ENCODE results near the gene PRPF19. TPM values are rescaled to one million over a fixed set of nuclear protein-coding genes. Genes with fewer than 3 reads are reported as not detected.

Gene PRPF19
- total and polyA plus RNA-seq, 2 of the 13 experiments (the other 11 are each of a cell fraction or from before 2014, with no cell fraction given): 27.4 to 91.1 TPM

DNA sequence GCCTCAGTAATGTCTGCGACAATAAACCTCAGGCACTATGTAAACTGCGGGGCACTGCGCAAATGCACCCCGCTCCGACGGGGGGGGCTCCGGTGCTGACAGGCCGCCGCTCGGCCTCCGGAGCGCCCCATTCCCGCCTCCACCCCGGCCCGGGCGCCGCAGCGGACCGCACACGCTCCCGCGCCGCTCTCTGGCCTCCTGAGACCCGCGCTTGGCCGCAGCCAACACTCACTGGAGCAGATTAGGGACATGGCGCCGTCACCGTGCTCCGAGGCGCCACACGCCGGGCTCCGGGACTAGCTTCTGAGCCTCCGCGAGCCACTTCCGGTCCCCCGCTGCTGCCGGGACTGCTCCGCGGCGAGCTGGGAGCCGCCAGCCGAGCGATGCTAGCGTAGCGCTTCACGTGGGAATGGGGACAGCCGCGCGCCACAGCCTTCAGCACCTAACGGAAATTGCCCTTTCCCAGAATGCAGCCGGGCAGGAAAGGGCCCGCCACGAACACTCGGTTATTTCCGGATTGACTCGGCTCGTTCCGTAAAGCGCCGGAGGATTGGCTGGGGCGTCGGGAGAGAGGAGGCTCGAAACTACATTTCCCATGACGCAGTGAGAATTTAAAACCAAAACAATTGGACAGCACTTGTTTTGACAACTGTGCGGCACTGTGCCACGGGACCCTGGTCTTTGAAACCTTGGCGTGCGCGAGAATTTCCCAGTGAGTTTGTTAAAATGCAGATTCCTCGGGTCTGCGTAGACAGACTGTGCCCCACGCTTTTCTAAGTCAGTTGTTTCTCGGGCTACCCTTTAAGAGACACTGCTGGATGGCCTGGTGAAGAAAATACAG is at the start of gene PRPF19 (continued):
- TF ChIP-seq, protein P1, sequence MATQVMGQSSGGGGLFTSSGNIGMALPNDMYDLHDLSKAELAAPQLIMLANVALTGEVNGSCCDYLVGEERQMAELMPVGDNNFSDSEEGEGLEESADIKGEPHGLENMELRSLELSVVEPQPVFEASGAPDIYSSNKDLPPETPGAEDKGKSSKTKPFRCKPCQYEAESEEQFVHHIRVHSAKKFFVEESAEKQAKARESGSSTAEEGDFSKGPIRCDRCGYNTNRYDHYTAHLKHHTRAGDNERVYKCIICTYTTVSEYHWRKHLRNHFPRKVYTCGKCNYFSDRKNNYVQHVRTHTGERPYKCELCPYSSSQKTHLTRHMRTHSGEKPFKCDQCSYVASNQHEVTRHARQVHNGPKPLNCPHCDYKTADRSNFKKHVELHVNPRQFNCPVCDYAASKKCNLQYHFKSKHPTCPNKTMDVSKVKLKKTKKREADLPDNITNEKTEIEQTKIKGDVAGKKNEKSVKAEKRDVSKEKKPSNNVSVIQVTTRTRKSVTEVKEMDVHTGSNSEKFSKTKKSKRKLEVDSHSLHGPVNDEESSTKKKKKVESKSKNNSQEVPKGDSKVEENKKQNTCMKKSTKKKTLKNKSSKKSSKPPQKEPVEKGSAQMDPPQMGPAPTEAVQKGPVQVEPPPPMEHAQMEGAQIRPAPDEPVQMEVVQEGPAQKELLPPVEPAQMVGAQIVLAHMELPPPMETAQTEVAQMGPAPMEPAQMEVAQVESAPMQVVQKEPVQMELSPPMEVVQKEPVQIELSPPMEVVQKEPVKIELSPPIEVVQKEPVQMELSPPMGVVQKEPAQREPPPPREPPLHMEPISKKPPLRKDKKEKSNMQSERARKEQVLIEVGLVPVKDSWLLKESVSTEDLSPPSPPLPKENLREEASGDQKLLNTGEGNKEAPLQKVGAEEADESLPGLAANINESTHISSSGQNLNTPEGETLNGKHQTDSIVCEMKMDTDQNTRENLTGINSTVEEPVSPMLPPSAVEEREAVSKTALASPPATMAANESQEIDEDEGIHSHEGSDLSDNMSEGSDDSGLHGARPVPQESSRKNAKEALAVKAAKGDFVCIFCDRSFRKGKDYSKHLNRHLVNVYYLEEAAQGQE (IDR thresholded peaks at IDR 0.05; ENCODE audit: borderline replicate concordance in 1 of 2, low read depth in 1 of 2, low read length in 2 of 2): no peak
- TF ChIP-seq ZNF761 (CRISPR knock-in tag; conservative IDR thresholded peaks at IDR 0.05) (peak; percentile 83; the same call in 1 of the 2 replicates), ZNF430 (CRISPR knock-in tag; IDR thresholded peaks at IDR 0.05) (peak; percentile 86; the same call in 1 of the 2 replicates), ZNF773 (CRISPR knock-in tag; IDR thresholded peaks at IDR 0.05; ENCODE audit: borderline replicate concordance) (no peak), ARID2 (CRISPR knock-in tag; IDR thresholded peaks at IDR 0.05; ENCODE audit: borderline replicate concordance) (no peak), ZNF180 (CRISPR knock-in tag; IDR thresholded peaks at IDR 0.05; ENCODE audit: borderline replicate concordance, low read depth) (no peak), BRD4 (CRISPR knock-in tag; IDR thresholded peaks at IDR 0.05) (no peak), FOSL1 (CRISPR knock-in tag; IDR thresholded peaks at IDR 0.05; ENCODE audit: borderline replicate concordance) (no peak), ZSCAN25 (CRISPR knock-in tag; IDR thresholded peaks at IDR 0.05) (peak; percentile 65; the same call in 1 of the 2 replicates), ZNF30 (CRISPR knock-in tag; IDR thresholded peaks at IDR 0.05) (no peak), BCL6 (CRISPR knock-in tag; IDR thresholded peaks at IDR 0.05) (0 out of 2 replicates have a peak, but pooled peaks have one; percentile 40), PITX1 (CRISPR knock-in tag; IDR thresholded peaks at IDR 0.05) (peak; percentile 32; the same call in 1 of the 2 replicates), ZNF598 (CRISPR knock-in tag; IDR thresholded peaks at IDR 0.05; ENCODE audit: borderline replicate concordance) (peak; percentile 95; the same call in 1 of the 2 replicates), KLF6 (CRISPR knock-in tag; IDR thresholded peaks at IDR 0.05) (no peak), ZNF768 (CRISPR knock-in tag; IDR thresholded peaks at IDR 0.05) (peak; percentile 81)
- TF ChIP-seq, protein P2, sequence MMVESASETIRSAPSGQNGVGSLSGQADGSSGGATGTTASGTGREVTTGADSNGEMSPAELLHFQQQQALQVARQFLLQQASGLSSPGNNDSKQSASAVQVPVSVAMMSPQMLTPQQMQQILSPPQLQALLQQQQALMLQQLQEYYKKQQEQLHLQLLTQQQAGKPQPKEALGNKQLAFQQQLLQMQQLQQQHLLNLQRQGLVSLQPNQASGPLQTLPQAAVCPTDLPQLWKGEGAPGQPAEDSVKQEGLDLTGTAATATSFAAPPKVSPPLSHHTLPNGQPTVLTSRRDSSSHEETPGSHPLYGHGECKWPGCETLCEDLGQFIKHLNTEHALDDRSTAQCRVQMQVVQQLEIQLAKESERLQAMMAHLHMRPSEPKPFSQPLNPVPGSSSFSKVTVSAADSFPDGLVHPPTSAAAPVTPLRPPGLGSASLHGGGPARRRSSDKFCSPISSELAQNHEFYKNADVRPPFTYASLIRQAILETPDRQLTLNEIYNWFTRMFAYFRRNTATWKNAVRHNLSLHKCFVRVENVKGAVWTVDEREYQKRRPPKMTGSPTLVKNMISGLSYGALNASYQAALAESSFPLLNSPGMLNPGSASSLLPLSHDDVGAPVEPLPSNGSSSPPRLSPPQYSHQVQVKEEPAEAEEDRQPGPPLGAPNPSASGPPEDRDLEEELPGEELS (CRISPR knock-in tag; IDR thresholded peaks at IDR 0.05): no peak
- TF ChIP-seq, protein P3, sequence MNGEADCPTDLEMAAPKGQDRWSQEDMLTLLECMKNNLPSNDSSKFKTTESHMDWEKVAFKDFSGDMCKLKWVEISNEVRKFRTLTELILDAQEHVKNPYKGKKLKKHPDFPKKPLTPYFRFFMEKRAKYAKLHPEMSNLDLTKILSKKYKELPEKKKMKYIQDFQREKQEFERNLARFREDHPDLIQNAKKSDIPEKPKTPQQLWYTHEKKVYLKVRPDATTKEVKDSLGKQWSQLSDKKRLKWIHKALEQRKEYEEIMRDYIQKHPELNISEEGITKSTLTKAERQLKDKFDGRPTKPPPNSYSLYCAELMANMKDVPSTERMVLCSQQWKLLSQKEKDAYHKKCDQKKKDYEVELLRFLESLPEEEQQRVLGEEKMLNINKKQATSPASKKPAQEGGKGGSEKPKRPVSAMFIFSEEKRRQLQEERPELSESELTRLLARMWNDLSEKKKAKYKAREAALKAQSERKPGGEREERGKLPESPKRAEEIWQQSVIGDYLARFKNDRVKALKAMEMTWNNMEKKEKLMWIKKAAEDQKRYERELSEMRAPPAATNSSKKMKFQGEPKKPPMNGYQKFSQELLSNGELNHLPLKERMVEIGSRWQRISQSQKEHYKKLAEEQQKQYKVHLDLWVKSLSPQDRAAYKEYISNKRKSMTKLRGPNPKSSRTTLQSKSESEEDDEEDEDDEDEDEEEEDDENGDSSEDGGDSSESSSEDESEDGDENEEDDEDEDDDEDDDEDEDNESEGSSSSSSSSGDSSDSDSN (CRISPR knock-in tag; IDR thresholded peaks at IDR 0.05): peak; percentile 98
- TF ChIP-seq, protein P4, sequence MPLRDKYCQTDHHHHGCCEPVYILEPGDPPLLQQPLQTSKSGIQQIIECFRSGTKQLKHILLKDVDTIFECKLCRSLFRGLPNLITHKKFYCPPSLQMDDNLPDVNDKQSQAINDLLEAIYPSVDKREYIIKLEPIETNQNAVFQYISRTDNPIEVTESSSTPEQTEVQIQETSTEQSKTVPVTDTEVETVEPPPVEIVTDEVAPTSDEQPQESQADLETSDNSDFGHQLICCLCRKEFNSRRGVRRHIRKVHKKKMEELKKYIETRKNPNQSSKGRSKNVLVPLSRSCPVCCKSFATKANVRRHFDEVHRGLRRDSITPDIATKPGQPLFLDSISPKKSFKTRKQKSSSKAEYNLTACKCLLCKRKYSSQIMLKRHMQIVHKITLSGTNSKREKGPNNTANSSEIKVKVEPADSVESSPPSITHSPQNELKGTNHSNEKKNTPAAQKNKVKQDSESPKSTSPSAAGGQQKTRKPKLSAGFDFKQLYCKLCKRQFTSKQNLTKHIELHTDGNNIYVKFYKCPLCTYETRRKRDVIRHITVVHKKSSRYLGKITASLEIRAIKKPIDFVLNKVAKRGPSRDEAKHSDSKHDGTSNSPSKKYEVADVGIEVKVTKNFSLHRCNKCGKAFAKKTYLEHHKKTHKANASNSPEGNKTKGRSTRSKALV (CRISPR knock-in tag; IDR thresholded peaks at IDR 0.05): peak; percentile 24; the same call in 1 of the 2 replicates

All from HepG2 (cell line).